ENCODE measurements around the gene SLC24A1. TPM values are rescaled to one million over a fixed set of nuclear protein-coding genes. Genes with fewer than 3 reads are reported as not detected.

The SLC24A1 gene
- total and polyA plus RNA-seq, 2 of the 13 experiments (the other 11 are each of a cell fraction or from before 2014, with no cell fraction given), result 5.9 to 8.3 TPM

- TF ChIP-seq THAP9 (CRISPR knock-in tag; IDR thresholded peaks at IDR 0.05; ENCODE audit: borderline replicate concordance) (peak; percentile 79; the same call in 1 of the 2 replicates), ARID2 (CRISPR knock-in tag; IDR thresholded peaks at IDR 0.05; ENCODE audit: borderline replicate concordance) (peak; percentile 79; the same call in 1 of the 2 replicates), TBP (CRISPR knock-in tag; IDR thresholded peaks at IDR 0.05) (no peak), ZNF160 (CRISPR knock-in tag; IDR thresholded peaks at IDR 0.05) (peak; percentile 39; the same call in 1 of the 2 replicates), SKIL (CRISPR knock-in tag; IDR thresholded peaks at IDR 0.05; ENCODE audit: borderline replicate concordance) (no peak), TOE1 (CRISPR knock-in tag; IDR thresholded peaks at IDR 0.05) (peak; percentile 97), KIAA2018 (CRISPR knock-in tag; IDR thresholded peaks at IDR 0.05; ENCODE audit: borderline replicate concordance) (no peak), SMAD9 (CRISPR knock-in tag; IDR thresholded peaks at IDR 0.05) (no peak)
Measured at GRCh38 chr15:65610871-65611718, 10.6 kb upstream of the SLC24A1 start, which contains the start of gene INTS14 (continued).
